D341Med (cell line): ENCODE results near the gene TENM4.

ENCODE experiments used
- DNase-seq: peaks from one replicate; pipeline ENCODE4 v3.0.0; 2012; ENCODE audit warnings: low spot score

TENM4 gene

GRCh38 chr11:79418241-79418640 is 22.6 kb downstream of the TENM4 start:
- DNase-seq, result no peak

- DNase-seq, result no peak
These were observed 23.5 kb downstream of the TENM4 start for GRCh38 chr11:79417069-79417920.

GRCh38 chr11:79415912-79416311 is 24.9 kb downstream of the TENM4 start:
- DNase-seq, result no peak

GRCh38 chr11:79415411-79415810 is 25.4 kb downstream of the TENM4 start:
- DNase-seq, result no peak

- no peak for DNase-seq
These were observed 26.0 kb downstream of the TENM4 start for GRCh38 chr11:79414644-79415317.

GRCh38 chr11:79414041-79414440 is 26.8 kb downstream of the TENM4 start:
- DNase-seq, result no peak

- DNase-seq, result no peak
These were observed 27.6 kb downstream of the TENM4 start for GRCh38 chr11:79413268-79413667.

GRCh38 chr11:79412761-79413160 is 28.1 kb downstream of the TENM4 start:
- DNase-seq, result no peak

GRCh38 chr11:79409330-79409729 is 31.5 kb downstream of the TENM4 start:
- DNase-seq, result no peak

DNA sequence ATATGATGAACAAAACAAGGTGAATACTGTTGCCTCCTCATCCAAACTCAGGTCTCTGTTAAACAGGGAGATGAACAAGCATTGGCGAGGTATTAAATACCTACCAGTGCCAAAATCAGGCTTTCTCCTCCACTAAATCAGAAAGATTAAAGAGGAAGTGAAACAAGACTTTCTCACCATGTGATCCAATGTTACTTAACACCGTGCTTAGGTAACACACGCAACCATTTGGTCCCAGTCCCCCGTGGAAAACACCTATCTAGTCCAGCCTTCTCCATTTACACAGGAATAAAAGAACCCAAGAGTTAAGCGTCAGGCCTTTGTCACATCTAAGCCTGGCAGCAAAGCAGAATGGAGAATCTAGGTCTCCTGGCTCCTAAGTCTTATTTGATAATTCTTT is 34.5 kb downstream of the TENM4 start:
- no peak for DNase-seq

DNA sequence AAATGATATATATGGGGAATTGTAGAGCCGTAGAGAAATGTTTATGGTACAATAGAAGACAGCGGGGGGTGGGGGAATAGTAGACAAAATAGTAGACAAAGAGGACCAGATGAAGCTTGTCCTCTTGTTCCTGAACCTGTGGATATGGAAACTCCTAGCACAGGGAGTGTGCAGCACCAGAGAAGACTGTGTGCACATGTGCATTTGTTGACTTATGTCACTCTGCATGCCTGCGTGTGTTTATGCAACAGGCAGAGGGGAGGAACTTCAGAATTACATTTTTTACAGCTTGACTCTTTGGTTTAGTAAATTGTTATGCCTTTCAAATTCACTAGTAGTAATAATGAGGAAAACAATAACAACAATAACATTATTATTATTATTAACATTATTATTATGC is 36.0 kb downstream of the TENM4 start:
- no peak for DNase-seq

DNA sequence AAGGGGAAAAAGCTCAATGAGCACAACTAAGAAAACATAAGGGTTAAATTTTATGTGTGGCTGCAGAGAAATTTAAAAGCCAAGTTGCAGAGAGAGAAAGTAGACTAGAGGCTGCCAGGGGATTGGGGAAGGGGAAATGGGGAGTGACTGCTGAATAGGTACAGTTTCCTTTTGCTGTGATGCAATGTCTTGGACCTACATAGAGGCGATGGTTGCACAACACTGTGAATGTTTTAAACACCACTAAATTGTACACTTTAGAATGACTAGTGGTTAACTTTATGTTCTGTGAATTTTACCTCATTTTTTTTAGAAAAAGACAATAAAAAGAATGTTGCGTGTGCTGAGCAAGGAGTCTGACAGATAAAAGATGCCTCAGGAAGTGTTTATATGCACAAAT is 36.5 kb downstream of the TENM4 start:
- DNase-seq, result no peak

- no peak for DNase-seq
These were observed 37.0 kb downstream of the TENM4 start for GRCh38 chr11:79403839-79404238.

DNA sequence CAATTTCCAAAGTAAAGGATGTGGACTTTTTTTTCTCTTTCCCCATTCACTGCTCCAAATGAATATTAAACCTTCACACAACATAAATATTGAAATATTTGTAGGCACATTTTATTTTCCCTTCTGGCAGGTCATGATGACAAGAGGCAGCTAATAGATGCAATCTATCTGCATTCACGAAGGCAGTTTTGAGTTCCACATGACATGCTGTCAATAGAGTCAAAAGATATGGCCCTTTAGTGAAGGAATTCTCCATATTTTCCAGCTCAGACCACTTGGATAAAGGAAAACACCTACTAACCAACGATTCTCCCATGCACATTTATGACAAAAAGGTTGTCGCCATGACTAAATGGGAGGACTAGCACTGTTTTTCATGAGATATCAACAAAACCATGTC is 37.9 kb downstream of the TENM4 start:
- no peak for DNase-seq

GRCh38 chr11:79400717-79401330 is 40.0 kb downstream of the TENM4 start:
- DNase-seq, result no peak

DNA sequence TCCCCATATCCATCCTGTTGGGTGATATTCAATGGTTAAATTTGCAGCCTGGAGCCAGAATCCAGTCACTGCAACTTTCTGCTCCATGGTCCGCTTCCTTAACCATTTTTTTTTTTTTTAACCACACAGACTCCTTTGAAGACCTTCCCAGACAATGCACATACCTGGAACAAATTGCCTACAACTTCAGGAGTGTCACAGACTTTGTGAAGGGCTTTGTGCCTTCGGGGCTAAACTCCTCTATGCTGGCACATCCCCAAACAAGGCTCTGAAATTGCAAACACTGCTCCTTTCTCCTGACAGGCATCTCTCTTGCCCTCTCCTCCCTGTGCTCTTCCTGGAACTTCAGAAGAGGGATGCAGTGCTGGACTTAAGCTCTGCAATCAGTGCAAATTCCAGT is 40.6 kb downstream of the TENM4 start:
- no peak for DNase-seq

DNA sequence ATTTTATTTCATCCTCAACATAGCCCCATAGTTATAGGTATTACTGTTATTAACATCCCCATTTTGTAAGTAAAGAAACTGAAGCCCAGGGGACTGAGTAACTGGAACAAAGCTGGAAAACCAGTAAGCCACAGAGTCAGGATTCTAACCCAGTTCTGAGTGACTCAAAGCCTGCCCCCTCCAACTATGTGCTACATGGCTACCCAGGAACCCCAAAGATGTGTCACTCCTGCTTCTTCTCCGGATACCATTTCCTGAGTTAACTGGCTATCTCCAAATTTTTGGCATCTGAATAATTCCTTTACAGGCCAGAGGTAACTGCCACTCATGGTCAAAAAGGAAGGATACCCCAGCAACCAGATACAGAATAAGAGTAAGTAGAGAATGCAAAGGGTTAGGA is 43.6 kb downstream of the TENM4 start:
- no peak for DNase-seq

GRCh38 chr11:79396674-79397073 is 44.2 kb downstream of the TENM4 start:
- no peak for DNase-seq

DNA sequence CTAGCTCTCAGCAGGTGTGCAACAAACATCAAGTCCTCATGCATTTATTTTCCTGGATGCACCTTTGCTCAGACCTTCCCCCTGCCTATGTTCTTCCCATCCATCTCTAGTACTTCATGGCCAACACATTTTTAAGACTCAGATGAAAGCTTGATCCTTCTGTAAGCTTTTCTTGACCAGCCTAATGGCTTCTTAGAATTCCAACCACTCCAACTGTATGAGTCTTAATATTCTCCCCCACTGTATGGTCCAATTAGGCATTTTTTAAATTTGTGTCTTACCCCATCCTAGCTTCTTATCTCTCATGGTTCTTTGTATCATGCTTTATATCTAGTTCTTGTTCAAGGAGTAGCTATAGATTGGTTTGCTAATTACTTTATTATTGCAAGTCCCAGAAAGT is 44.8 kb downstream of the TENM4 start:
- DNase-seq, result no peak

GRCh38 chr11:79393362-79394043 is 47.3 kb downstream of the TENM4 start:
- DNase-seq, result no peak

DNA sequence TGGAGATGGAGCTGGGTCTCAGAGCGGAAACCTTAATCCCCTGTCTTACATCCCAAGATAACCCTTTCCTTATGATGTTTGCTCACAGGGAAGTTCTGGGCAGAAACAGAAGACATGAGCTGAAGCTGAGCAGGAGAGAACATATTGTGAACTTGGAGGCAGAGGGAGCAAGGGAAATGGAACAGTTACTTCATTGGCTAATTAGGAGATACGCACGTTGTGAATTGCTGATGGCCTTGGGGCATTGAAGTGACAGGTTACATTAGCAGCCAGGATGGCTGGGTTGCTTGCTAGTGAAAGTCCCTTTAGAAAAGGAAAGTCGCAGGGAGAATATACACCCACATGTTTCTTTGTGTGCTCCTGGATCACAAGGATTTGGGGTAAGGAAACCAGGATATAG is 48.7 kb downstream of the TENM4 start:
- no peak for DNase-seq

GRCh38 chr11:79390923-79391322 is 49.9 kb downstream of the TENM4 start:
- no peak for DNase-seq

GRCh38 chr11:79390477-79390876 is 50.4 kb downstream of the TENM4 start:
- no peak for DNase-seq
